Heart left ventricle (tissue), 16 donors: Measurements from ENCODE around the gene CIAPIN1. TPM values are rescaled to one million over a fixed set of nuclear protein-coding genes. Genes with fewer than 3 reads are reported as not detected.

Experiments used
- ATAC-seq, 4 donors: fragments of 200-7000 bp; cut with Tn5 transposase; one replicate each; pipeline ENCODE4 v1.9.1; 2020 to 2022; ENCODE audit warnings: moderate library complexity in 4 of 4, mild to moderate bottlenecking in 3 of 4, moderate number of reproducible peaks in 1 of 4
- DNase-seq, 5 donors: peaks; one replicate each; pipeline ENCODE4 v3.0.0-alpha.2; 2020
- H3K27ac ChIP-seq, 12 donors: fragments of 200-600 bp; sonication (generic) in 4 of 12; one replicate each; pipeline versions ENCODE4 v1.5.0 to v1.8.0; 2016 to 2022; ENCODE audit warnings: mild to moderate bottlenecking in 2 of 12
- H3K27me3 ChIP-seq, 9 donors: fragments of 200-600 bp; sonication (generic) in 2 of 9; one replicate each; pipeline versions ENCODE4 v1.5.1 to v1.8.0; 2016 to 2022; ENCODE audit warnings: mild to moderate bottlenecking in 3 of 9
- H3K36me3 ChIP-seq, 9 donors: fragments of 200-600 bp; sonication (generic) in 2 of 9; one replicate each; pipeline versions ENCODE4 v1.5.0 to v1.8.0; 2018 to 2022; ENCODE audit warnings: mild to moderate bottlenecking in 2 of 9
- H3K4me1 ChIP-seq, 12 donors: fragments of 200-600 bp; sonication (generic) in 4 of 12; one replicate each; pipeline versions ENCODE4 v1.5.0 to v1.8.0; 2016 to 2022; ENCODE audit warnings: mild to moderate bottlenecking in 3 of 12
- H3K4me3 ChIP-seq, 12 donors: fragments of 200-600 bp; sonication (generic) in 4 of 12; one replicate each; pipeline versions ENCODE4 v1.5.0 to v1.8.0; 2017 to 2022; ENCODE audit warnings: mild to moderate bottlenecking in 9 of 12, moderate library complexity in 4 of 12
- H3K9me3 ChIP-seq, 12 donors: fragments of 200-600 bp; sonication (generic) in 4 of 12; one replicate each; pipeline versions ENCODE4 v1.5.0 to v1.8.0; 2016 to 2022; ENCODE audit warnings: mild to moderate bottlenecking in 1 of 12
- POLR2A ChIP-seq, 2 donors: fragments of 450-650 bp; IDR thresholded peaks; one replicate each; pipeline ENCODE4 v1.6.1; 2017; ENCODE audit warnings: antibody characterized with exemption in 2 of 2, mild to moderate bottlenecking in 2 of 2, moderate library complexity in 2 of 2
- WGBS, 4 donors: extraction: QIAGEN DNeasy Blood & Tissue Kit in 2 of 4; methylation state at CpG; one replicate each; pipeline versions ENCODE4 v1.1.5 to v1.1.7; 2013 to 2018; 5-methylcytosine and 5-hydroxymethylcytosine counted together
- intact Hi-C, 10 donors: fragments of 100-400 bp; cut with DNase I; formaldehyde crosslinking; loops; one replicate each; pipeline versions ENCODE4 v1.11.1 to v1.14.2; 2022
- polyA plus RNA-seq, 2 donors: library from polyadenylated mRNA; stranded (reverse); fragments of 200-250 nt; gene quantifications; one replicate each; pipeline ENCODE4 v1.2.3, GENCODE V29; 2013
- total RNA-seq, 9 donors: library from RNA; depleted of rRNA in 2 of 9; stranded (reverse); fragments of >200 nt in 2 of 9; fragmentation: NEBNext Ultra II Directional in 3 of 9; extraction: Animal tissue kit (Norgen Biotek cat#: 25700) in 3 of 9; gene quantifications; one replicate each; pipeline versions ENCODE4 v1.1.0 to v1.2.4, GENCODE V29; 2016 to 2023
- TF ChIP-seq, protein P1 (sequence below), 12 donors: fragments of 200-600 bp; sonication (generic) in 4 of 12; IDR thresholded peaks; one replicate each; pipeline versions ENCODE4 v1.5.0 to v1.8.0; 2018 to 2022; ENCODE audit warnings: antibody characterized with exemption in 12 of 12, mild to moderate bottlenecking in 5 of 12
- donor health status: ischemic (EF 13 %, LVEDD 7.1; RV severe dilation, severe dysfunction).
- donor health status: healthy with polysubstance abuse.
- donor health status: DM: no; HTN: yes; CAD: no.
- donor health status: DM: no; HTN: no; CAD: no.
- donor health status: ischemic (EF 25% LVEDD 6.9; RV normal size, moderate dysfunction).
- donor health status: ischemic (EF 25% LVEDD 5.7; RV mildly dilated, moderate dysfunction).
- donor health status: healthy.
- donor health status: DM: yes; HTN: yes; CAD: no.
- donor health status: ischemic (EF 35%, LVEDD 5.7; RV mildly dilated, moderate dysfunction).
- donor health status: nonischemic (EF 11% LVEDD 7.7; RV severe dilation, severe dysfunction).
- donor health status: DM: yes; HTN: yes; CAD: no.
- donor health status: PGD.
- donor health status: ischemic (EF 29% LVEDD 5.4; RV normal size, mild dysfunction).
- donor health status: nonischemic (EF 23%, LVEDD 6.1; RV moderate dilation, normal function).

The CIAPIN1 gene
- total and polyA plus RNA-seq, 11 donors = 22.4 to 73.2 (median 51.7) TPM

DNA sequence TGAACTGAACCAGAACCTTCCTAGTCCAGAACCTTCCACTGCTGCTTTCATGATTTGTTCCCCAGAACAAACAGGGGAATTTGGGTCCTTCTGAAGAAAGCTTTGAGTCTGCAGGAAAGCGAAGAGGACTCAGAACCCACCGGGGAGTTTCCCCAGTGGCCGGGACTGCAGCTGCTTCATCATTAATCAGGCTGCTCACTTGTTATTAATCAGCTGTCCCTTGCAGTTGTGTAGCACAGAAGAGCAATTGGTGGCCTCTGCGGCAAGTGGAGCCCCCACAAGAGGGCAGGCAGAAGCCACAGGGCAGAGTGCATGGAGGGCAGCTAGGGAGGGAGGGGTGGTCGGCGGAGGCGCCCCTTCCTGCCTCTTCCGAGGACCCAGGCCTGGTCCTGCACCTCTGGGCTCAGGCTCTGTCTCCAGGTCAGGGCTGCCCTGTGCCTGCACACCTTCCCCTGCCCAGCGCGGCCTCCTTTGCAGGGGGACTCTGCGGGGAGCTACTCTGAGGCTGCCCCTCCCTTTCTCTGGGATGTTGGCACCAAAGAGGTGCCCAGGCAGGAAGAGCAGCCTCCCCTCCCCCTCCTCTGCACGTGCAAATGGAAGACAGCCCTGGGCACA is 35.7 kb downstream of the CIAPIN1 start:
- 40 to 81% (median 71%) methylated on average over 7 to 12 of the region's 12 CpGs for WGBS, 4 donors
- H3K4me3 ChIP-seq = no peak overlapping the region
- ATAC-seq (no peak), DNase-seq (no peak)
- H3K27ac ChIP-seq = no peak overlapping the region
- peaks cover 0 to 27% (median 16%) of the 10 kb centered on the region in 12 donors for H3K4me1 ChIP-seq
- no peaks in the 10 kb centered on the region for H3K36me3 ChIP-seq
- no peaks in the 10 kb centered on the region for H3K9me3 ChIP-seq
- H3K27me3 ChIP-seq = no peaks in the 10 kb centered on the region
- no peak for TF ChIP-seq POLR2A (IDR thresholded peaks at IDR 0.05)
- TF ChIP-seq, protein P1, sequence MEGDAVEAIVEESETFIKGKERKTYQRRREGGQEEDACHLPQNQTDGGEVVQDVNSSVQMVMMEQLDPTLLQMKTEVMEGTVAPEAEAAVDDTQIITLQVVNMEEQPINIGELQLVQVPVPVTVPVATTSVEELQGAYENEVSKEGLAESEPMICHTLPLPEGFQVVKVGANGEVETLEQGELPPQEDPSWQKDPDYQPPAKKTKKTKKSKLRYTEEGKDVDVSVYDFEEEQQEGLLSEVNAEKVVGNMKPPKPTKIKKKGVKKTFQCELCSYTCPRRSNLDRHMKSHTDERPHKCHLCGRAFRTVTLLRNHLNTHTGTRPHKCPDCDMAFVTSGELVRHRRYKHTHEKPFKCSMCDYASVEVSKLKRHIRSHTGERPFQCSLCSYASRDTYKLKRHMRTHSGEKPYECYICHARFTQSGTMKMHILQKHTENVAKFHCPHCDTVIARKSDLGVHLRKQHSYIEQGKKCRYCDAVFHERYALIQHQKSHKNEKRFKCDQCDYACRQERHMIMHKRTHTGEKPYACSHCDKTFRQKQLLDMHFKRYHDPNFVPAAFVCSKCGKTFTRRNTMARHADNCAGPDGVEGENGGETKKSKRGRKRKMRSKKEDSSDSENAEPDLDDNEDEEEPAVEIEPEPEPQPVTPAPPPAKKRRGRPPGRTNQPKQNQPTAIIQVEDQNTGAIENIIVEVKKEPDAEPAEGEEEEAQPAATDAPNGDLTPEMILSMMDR (IDR thresholded peaks at IDR 0.05) = no peak
- intact Hi-C loops = loop anchor here in 4 of 10 donors (5.0 to 10.0 kb wide), 2 partner anchors 39 to 327 kb away; partner anchors contain the start of gene CX3CL1 (in 2 of the 4)

DNA sequence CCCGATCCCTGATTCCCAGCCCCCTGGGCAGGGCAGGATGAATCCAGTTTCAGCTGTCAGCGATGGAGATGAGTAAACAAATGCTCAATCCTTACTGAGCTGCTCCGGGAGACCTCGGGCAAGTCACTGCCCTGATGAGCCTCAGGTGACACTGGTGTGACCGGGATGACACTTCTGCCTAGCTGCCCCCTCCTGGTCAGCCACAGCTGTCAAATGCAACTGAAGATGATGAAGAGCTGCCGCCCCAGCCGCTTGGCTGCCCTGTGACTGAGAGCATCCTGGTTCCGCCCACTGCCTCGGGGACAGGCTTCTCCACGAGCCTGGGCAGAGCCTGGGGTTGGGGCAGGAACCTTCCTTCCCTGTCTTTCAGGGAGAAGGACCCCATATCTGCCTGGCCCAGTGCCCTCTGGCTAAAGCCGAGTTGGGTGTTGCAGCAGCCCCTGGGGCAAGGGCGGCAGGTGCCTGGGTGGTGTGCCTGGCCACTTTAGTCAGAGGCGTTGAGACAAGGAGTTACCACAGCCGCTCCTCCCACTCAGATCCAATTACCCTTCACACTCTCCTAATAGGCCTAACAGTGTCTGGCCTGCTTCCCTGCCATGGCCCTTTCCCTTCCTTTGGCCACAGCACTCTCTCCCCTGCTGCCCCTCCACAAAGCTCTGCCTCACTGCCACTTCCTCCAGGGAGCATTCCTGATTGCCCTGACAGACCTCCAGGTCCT is 37.2 kb downstream of the CIAPIN1 start:
- intact Hi-C loops = loop anchor here in 4 of 10 donors (5.0 to 10.0 kb wide), 2 partner anchors 38 to 325 kb away; partner anchors contain the start of gene CX3CL1 (in 2 of the 4)
- TF ChIP-seq POLR2A (IDR thresholded peaks at IDR 0.05) = no peak
- TF ChIP-seq, protein P1 (IDR thresholded peaks at IDR 0.05) = peak in 1 of 12 donors; percentile 8
- H3K9me3 ChIP-seq = no peaks in the 10 kb centered on the region
- no peaks in the 10 kb centered on the region for H3K27me3 ChIP-seq
- ATAC-seq = peak in 2 of 4 donors; percentile 6 to 44
- H3K27ac ChIP-seq = peak overlapping the region in 11 of 12 donors; percentile 28 to 82 (median 68)
- DNase-seq = no peak
- H3K4me3 ChIP-seq = no peak overlapping the region
- peaks cover 0 to 24% (median 13%) of the 10 kb centered on the region in 12 donors for H3K4me1 ChIP-seq
- 62 to 80% (median 69%) methylated on average over 8 to 14 of the region's 14 CpGs for WGBS, 4 donors
- no peaks in the 10 kb centered on the region for H3K36me3 ChIP-seq

DNA sequence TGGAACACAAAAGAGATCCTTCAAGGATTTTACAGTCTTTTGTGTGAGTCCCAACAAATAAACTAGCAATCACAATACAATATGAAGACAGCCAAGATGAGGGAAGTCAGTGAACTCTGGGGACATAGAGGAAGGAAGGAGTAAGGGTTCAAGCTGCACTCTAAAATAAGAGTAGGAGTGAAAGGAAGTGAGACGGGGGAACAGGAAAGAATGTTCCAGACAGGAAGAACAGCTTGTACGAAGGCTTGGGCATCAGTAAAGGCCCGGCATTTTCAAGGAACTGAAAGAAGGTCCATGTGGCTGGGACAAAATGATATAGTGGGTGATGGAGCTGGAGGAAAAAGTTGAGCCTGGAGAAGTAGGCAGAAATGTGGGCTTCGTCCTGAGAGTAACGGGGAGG is 38.1 kb downstream of the CIAPIN1 start:
- Histone ChIP-seq H3K4me1 (peaks cover 0 to 24% (median 13%) of the 10 kb centered on the region in 12 donors), H3K27ac (peak overlapping the region; percentile 28 to 82 (median 64)), H3K27me3 (no peaks in the 10 kb centered on the region), H3K9me3 (no peaks in the 10 kb centered on the region), H3K36me3 (no peaks in the 10 kb centered on the region), H3K4me3 (no peak overlapping the region)
- ATAC-seq (peak; percentile 43 to 86 (median 49)), DNase-seq (no peak)
- intact Hi-C loops = no loop called here
- TF ChIP-seq POLR2A (IDR thresholded peaks at IDR 0.05) = no peak
- TF ChIP-seq, protein P1 (IDR thresholded peaks at IDR 0.05) = no peak
- 45 to 58% (median 57%) methylated on average over 5 of the region's 5 CpGs for WGBS, 4 donors
